Prostate gland (tissue), 2 donors: ENCODE results near the gene TMEM131. TPM values are rescaled to one million over a fixed set of nuclear protein-coding genes. Genes with fewer than 3 reads are reported as not detected.

Source experiments
- DNase-seq: peaks from one replicate; pipeline ENCODE4 v3.0.0-alpha.2; 2019; ENCODE audit warnings: low spot score
- H3K27ac ChIP-seq, 2 donors: fragments of 200-600 bp; sonication (generic); 2 replicates each; pipeline ENCODE4 v1.5.1; 2017 to 2019
- H3K27me3 ChIP-seq: fragments of 200-600 bp; sonication (generic); replicated peaks from 2 replicates; pipeline ENCODE4 v1.5.1; 2019; ENCODE audit not compliant: insufficient read depth
- H3K36me3 ChIP-seq, 2 donors: fragments of 200-600 bp; sonication (generic); 1 replicate in 1 of 2; 2 replicates in 1 of 2; pipeline versions ENCODE4 v1.5.1 to v1.8.1; 2017 to 2019
- H3K4me1 ChIP-seq: fragments of 200-600 bp; sonication (generic); replicated peaks from 2 replicates; pipeline ENCODE4 v1.5.1; 2019
- H3K4me3 ChIP-seq, 2 donors: fragments of 200-600 bp; sonication (generic); 2 replicates each; pipeline ENCODE4 v1.5.1; 2017 to 2019
- H3K9me3 ChIP-seq: fragments of 200-600 bp; sonication (generic); 2 replicates; pipeline ENCODE4 v1.5.1; 2017
- POLR2A ChIP-seq: fragments of 450-650 bp; IDR thresholded peaks from one replicate; pipeline ENCODE4 v1.6.1; 2016; ENCODE audit warnings: antibody characterized with exemption, mild to moderate bottlenecking
- POLR2AphosphoS5 ChIP-seq: sonication (generic); formaldehyde crosslinking; IDR thresholded peaks from one replicate; pipeline ENCODE4 v1.6.1; 2017; ENCODE audit warnings: antibody characterized with exemption
- WGBS: methylation state at CpG from one replicate; pipeline ENCODE4 v1.1.5; 2018; 5-methylcytosine and 5-hydroxymethylcytosine counted together
- intact Hi-C: fragments of 100-400 bp; cut with DNase I; formaldehyde crosslinking; loops from one replicate; pipeline ENCODE4 v1.14.2; 2022
- total RNA-seq, 2 donors: library from RNA; depleted of rRNA; stranded (reverse); fragments of >200 nt; gene quantifications; one replicate each; pipeline ENCODE4 v1.1.0, GENCODE V29; 2016
- TF ChIP-seq, protein P1 (sequence below), 4 experiments: fragments of 200-600 bp in 2 of 4; fragments of 450-650 bp in 2 of 4; sonication (generic) in 2 of 4; IDR thresholded peaks; 1 replicate in 3 of 4; 2 replicates in 1 of 4; pipeline ENCODE4 v1.5.1; 2016 to 2019; ENCODE audit warnings: antibody characterized with exemption in 4 of 4, mild to moderate bottlenecking in 2 of 4, moderate library complexity in 2 of 4

The TMEM131 gene
- total RNA-seq, 2 donors from 2014 or later, result 40.6 to 42.0 TPM

DNA sequence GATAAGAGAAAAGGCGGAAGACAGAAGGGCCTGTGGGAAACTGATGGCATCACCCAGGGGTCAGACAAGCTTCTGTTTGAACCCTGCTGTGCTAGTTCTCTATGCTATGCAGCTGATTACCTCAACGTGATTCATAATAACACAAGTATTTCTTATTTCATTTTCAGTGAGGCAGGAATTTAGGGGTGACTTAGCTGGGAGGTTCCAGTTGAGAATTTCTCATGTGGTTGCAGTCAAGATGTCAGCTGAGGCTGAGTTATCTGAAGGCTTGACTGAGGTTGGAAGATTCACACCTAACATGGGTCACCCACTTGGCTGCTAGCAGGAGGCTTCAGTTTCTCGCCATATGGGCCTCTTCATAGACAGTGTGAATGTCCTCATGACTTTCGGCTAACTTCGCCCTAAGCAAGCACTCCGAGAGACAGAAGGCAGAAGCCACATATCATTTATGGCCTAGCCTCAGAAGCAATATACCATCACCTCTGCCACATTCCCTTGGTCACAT is 34.0 kb upstream of the TMEM131 start:
- DNase-seq, result no peak
- H3K9me3 ChIP-seq, result no peaks in the 10 kb centered on the region
- H3K27me3 ChIP-seq, result no peaks in the 10 kb centered on the region
- 90% methylated on average over 6 of the region's 6 CpGs for WGBS
- H3K4me1 ChIP-seq, result no peaks in the 10 kb centered on the region
- no peaks in the 10 kb centered on the region for H3K36me3 ChIP-seq
- no peak overlapping the region for H3K27ac ChIP-seq
- TF ChIP-seq, protein P1, sequence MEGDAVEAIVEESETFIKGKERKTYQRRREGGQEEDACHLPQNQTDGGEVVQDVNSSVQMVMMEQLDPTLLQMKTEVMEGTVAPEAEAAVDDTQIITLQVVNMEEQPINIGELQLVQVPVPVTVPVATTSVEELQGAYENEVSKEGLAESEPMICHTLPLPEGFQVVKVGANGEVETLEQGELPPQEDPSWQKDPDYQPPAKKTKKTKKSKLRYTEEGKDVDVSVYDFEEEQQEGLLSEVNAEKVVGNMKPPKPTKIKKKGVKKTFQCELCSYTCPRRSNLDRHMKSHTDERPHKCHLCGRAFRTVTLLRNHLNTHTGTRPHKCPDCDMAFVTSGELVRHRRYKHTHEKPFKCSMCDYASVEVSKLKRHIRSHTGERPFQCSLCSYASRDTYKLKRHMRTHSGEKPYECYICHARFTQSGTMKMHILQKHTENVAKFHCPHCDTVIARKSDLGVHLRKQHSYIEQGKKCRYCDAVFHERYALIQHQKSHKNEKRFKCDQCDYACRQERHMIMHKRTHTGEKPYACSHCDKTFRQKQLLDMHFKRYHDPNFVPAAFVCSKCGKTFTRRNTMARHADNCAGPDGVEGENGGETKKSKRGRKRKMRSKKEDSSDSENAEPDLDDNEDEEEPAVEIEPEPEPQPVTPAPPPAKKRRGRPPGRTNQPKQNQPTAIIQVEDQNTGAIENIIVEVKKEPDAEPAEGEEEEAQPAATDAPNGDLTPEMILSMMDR (IDR thresholded peaks at IDR 0.05), result no peak
- no peak overlapping the region for H3K4me3 ChIP-seq
- intact Hi-C loops, result no loop called here

DNA sequence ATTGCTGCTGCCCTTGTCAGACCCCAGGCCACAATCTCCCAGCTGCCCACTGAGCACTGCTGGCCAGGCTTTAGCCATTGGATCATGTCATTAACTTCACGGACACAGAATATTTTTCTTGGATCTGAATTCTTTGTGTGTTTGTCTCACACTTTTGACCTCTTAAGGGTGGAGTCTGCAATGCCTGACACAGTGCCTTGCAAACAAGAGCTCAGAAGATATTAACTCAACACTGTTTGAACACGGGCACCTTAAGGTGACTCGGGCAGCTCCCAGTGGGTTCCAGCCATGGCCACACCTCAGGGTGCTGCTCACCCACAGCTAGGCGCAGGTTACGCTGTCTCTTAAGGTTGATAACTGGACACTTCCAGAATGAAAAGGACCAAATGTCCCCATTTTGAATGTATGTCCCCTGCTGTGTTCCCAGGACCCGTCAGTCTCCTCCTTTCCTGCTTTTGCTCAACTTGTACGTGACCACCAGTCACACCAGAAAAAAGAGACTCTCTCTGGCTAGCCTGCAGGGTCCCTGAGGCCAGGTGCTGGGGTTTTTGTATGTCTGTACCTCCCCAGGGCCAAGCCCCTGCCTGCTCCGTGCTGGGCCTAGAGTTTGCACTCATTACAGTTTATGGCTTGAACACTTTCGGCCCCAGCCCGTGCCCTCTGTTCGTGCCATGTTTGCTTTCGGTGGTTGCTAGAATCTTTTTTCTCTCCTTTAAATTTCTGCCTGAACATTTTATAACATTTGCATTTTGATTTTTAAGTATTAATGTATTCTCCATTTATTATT is 33.4 kb upstream of the TMEM131 start:
- 91% methylated on average over 12 of the region's 12 CpGs for WGBS
- Histone ChIP-seq H3K27me3 (no peaks in the 10 kb centered on the region), H3K36me3 (no peaks in the 10 kb centered on the region), H3K4me1 (no peaks in the 10 kb centered on the region), H3K27ac (no peak overlapping the region), H3K4me3 (no peak overlapping the region), H3K9me3 (no peaks in the 10 kb centered on the region)
- TF ChIP-seq POLR2A (no peak), POLR2AphosphoS5 (no peak)
- TF ChIP-seq, protein P1 (IDR thresholded peaks at IDR 0.05), result no peak
- no peak for DNase-seq
- intact Hi-C loops, result no loop called here

DNA sequence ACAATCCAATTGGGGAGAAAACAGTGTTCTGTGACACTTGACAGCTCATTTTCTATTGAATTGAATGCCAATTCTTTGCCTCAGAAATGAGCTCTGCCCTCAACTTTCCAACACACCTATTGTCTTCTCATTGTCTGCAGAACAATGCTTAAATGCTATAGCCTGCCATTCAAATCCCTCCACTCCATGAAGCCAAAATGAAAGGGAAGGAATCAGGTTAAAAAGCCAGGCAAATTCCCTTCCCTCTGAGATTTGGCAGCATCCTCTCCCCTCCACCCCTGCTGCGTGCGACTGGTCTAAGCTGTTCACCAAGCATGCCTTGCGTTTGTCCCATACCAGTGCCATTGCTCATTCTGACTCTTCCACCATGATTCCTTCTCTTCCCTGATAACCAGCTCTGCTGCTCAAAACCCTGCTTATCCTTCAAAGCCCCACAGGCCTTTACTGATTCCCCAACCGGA is 32.4 kb upstream of the TMEM131 start:
- H3K9me3 ChIP-seq, result no peaks in the 10 kb centered on the region
- intact Hi-C loops, result no loop called here
- TF ChIP-seq POLR2A (no peak), POLR2AphosphoS5 (no peak)
- TF ChIP-seq, protein P1 (IDR thresholded peaks at IDR 0.05), result no peak
- no peak for DNase-seq
- H3K27me3 ChIP-seq, result no peaks in the 10 kb centered on the region
- H3K4me1 ChIP-seq, result no peaks in the 10 kb centered on the region
- WGBS, result 83% methylated on average over 4 of the region's 4 CpGs
- no peaks in the 10 kb centered on the region for H3K36me3 ChIP-seq
- no peak overlapping the region for H3K27ac ChIP-seq
- no peak overlapping the region for H3K4me3 ChIP-seq

DNA sequence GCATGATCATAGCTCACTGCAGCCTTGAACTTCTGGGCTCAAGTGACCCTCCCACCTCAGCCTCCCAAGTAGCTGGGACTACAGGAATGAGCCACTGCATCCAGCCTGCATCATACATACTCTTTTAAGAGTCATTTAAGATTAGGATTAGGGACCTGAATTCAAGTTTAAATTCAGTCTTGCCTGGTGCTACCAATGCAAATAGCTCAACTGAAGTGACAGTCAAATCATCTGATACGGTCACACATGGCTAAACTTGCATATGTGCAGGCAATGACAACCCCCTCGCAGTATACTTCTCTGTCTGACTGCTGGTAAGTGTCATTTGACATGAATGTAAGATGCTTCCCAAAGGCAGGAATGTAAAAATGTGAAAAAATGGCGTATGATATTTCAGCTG is 31.8 kb upstream of the TMEM131 start:
- Histone ChIP-seq H3K4me1 (no peaks in the 10 kb centered on the region), H3K36me3 (no peaks in the 10 kb centered on the region), H3K9me3 (no peaks in the 10 kb centered on the region), H3K4me3 (no peak overlapping the region), H3K27me3 (no peaks in the 10 kb centered on the region), H3K27ac (no peak overlapping the region)
- intact Hi-C loops, result no loop called here
- DNase-seq, result no peak
- TF ChIP-seq POLR2AphosphoS5 (no peak), POLR2A (no peak)
- TF ChIP-seq, protein P1 (IDR thresholded peaks at IDR 0.05), result no peak
- 85% methylated on average over 3 of the region's 3 CpGs for WGBS
